ENCODE data around the gene NOL4.
A peak's percentile ranks its signal among the peaks of the same experiment; 100 is the strongest.

Gene NOL4

DNA sequence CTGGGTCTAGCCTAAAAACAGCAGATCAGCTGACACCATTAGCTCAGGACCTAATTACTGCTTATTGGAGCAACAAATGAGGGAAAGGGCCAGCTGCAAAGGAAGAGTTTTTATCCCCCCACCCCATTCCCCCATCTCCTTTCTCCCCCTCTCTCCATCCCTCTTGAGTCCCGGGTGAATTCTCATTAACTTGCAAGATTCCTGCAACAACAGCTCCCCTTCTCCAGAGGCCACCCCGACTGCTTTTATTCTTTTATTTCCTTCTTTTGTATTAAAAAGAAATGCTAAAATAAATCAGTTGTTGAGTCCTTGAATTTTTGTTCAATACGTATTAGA lies 473 bp upstream of the NOL4 start:
- Histone ChIP-seq H3K4me2 (ENCODE audit: insufficient read depth, low read length, poor library complexity, severe bottlenecking) (peak overlapping the region; percentile 18), H3K14ac (ENCODE audit: low read length) (no peak overlapping the region), H2AFZ (ENCODE audit: low read length) (peak overlapping the region; percentile 95), H3K27me3 (ENCODE audit: control insufficient read depth in 3 of 3, insufficient read depth in 3 of 3, low read depth in 1 of 3, low read length in 3 of 3) (peaks cover 0 to 88% (median 15%) of the 10 kb centered on the region in 3 experiments), H3K9me3 (replicated peaks in 1 of 2; ENCODE audit: control insufficient read depth in 2 of 2, insufficient read depth in 1 of 2, low read depth in 1 of 2, low read length in 2 of 2) (no peaks in the 10 kb centered on the region), H3K9ac (ENCODE audit: low read depth, low read length, poor library complexity) (no peak overlapping the region), H2BK5ac (ENCODE audit: low read length) (no peak overlapping the region), H4K8ac (ENCODE audit: low read depth, low read length) (no peak overlapping the region), H4K91ac (ENCODE audit: low read depth, low read length, poor library complexity) (no peak overlapping the region), H3K4me3 (ENCODE audit: low read length in 2 of 2) (peak overlapping the region in 1 of 2 donors; percentile 61), H3K23ac (ENCODE audit: low read depth, low read length, poor library complexity) (no peak overlapping the region), H3K4ac (ENCODE audit: low read length) (no peak overlapping the region), H2BK15ac (ENCODE audit: low read length) (no peak overlapping the region), H3K36me3 (replicated peaks in 1 of 2; ENCODE audit: control insufficient read depth in 2 of 2, insufficient read depth in 2 of 2, low read length in 2 of 2) (no peaks in the 10 kb centered on the region), H2BK120ac (ENCODE audit: low read depth, low read length) (no peak overlapping the region), H2AK5ac (ENCODE audit: low read depth, low read length) (no peak overlapping the region), H3K4me1 (ENCODE audit: control insufficient read depth in 2 of 2, insufficient read depth in 1 of 2, low read depth in 1 of 2, low read length in 2 of 2) (peaks cover 0 to 18% of the 10 kb centered on the region in 2 donors), H3K27ac (replicated peaks; ENCODE audit: low read length) (no peak overlapping the region), H2BK12ac (ENCODE audit: low read length) (no peak overlapping the region), H3K18ac (ENCODE audit: low read length) (no peak overlapping the region), H3K79me1 (ENCODE audit: low read depth, low read length) (peaks cover 1% of the 10 kb centered on the region)
- DNase-seq (ENCODE audit: low spot score), result no peak
- no CpG with 5 or more reads among the region's 3 CpGs for WGBS, 2 donors (ENCODE audit: extremely low coverage in 2 of 2, insufficient read length in 2 of 2, insufficient replicate concordance in 1 of 2)

- peak overlapping the region; percentile 47 for H2BK5ac ChIP-seq (ENCODE audit: low read length)
- H3K9ac ChIP-seq (ENCODE audit: low read depth, low read length, poor library complexity), result no peak overlapping the region
- H2BK120ac ChIP-seq (ENCODE audit: low read depth, low read length), result peak overlapping the region; percentile 84
- no peak overlapping the region for H3K27ac ChIP-seq (replicated peaks; ENCODE audit: low read length)
- H3K4ac ChIP-seq (ENCODE audit: low read length), result no peak overlapping the region
- H2AK5ac ChIP-seq (ENCODE audit: low read depth, low read length), result no peak overlapping the region
- H4K8ac ChIP-seq (ENCODE audit: low read depth, low read length), result no peak overlapping the region
- DNase-seq (ENCODE audit: low spot score), result no peak
- no peak overlapping the region for H3K18ac ChIP-seq (ENCODE audit: low read length)
- H3K9me3 ChIP-seq (replicated peaks in 1 of 2; ENCODE audit: control insufficient read depth in 2 of 2, insufficient read depth in 1 of 2, low read depth in 1 of 2, low read length in 2 of 2), result no peaks in the 10 kb centered on the region
- no peak overlapping the region for H2BK15ac ChIP-seq (ENCODE audit: low read length)
- no peak overlapping the region for H4K91ac ChIP-seq (ENCODE audit: low read depth, low read length, poor library complexity)
- peaks cover 0 to 18% of the 10 kb centered on the region in 2 donors for H3K4me1 ChIP-seq (ENCODE audit: control insufficient read depth in 2 of 2, insufficient read depth in 1 of 2, low read depth in 1 of 2, low read length in 2 of 2)
- no CpG with 5 or more reads among the region's 11 CpGs for WGBS, 2 donors (ENCODE audit: extremely low coverage in 2 of 2, insufficient read length in 2 of 2, insufficient replicate concordance in 1 of 2)
- H3K79me1 ChIP-seq (ENCODE audit: low read depth, low read length), result peaks cover 1% of the 10 kb centered on the region
- peak overlapping the region; percentile 100 for H3K4me2 ChIP-seq (ENCODE audit: insufficient read depth, low read length, poor library complexity, severe bottlenecking)
- H3K4me3 ChIP-seq (ENCODE audit: low read length in 2 of 2), result peak overlapping the region; percentile 61 to 84
- no peak overlapping the region for H3K23ac ChIP-seq (ENCODE audit: low read depth, low read length, poor library complexity)
- peak overlapping the region; percentile 96 for H2AFZ ChIP-seq (ENCODE audit: low read length)
- H2BK12ac ChIP-seq (ENCODE audit: low read length), result no peak overlapping the region
- H3K14ac ChIP-seq (ENCODE audit: low read length), result no peak overlapping the region
- H3K36me3 ChIP-seq (replicated peaks in 1 of 2; ENCODE audit: control insufficient read depth in 2 of 2, insufficient read depth in 2 of 2, low read length in 2 of 2), result no peaks in the 10 kb centered on the region
- H3K27me3 ChIP-seq (ENCODE audit: control insufficient read depth in 3 of 3, insufficient read depth in 3 of 3, low read depth in 1 of 3, low read length in 3 of 3), result peaks cover 0 to 94% (median 15%) of the 10 kb centered on the region in 3 experiments
Measured at GRCh38 chr18:34223893-34224422, 755 bp downstream of the NOL4 start.

DNA sequence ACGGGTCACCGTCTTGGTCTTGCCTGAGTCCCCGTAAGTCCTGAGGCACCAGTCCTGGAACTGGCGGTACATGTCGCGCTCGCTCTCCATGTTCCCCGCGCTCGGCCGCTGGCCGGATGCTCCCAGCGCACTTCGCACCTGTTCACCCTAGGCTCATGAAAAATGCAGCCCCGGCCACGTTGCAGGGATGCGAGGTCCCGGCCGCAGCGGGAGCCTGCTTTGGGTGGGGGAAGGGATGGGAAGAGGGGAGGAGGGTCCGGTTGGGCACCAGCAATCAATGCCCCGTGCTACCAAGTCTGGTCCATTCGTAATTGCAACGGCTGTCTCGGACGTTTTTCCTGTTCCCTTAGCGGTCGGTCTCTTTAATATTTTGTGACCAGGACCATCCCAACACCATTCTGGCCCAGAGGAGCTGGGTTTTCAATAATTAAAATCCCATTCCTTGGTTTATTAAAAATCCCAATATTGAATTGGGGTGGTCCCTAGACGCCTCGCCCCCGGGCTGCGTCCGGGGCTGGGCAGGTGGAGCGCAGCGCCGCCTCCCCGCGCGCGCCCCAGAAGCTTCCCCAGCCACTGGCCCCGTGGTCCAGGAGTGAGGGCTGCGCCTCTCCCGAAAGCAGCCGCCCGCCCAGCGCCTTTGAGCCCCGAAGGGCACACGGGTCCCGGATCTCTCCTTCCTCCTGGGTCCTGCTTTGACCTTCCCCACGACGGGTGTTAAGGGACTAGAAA lies 1.4 kb downstream of the NOL4 start:
- peaks cover 1% of the 10 kb centered on the region for H3K79me1 ChIP-seq (ENCODE audit: low read depth, low read length)
- H3K27ac ChIP-seq (replicated peaks; ENCODE audit: low read length), result no peak overlapping the region
- H2AK5ac ChIP-seq (ENCODE audit: low read depth, low read length), result peak overlapping the region; percentile 79
- peak overlapping the region; percentile 84 for H2BK120ac ChIP-seq (ENCODE audit: low read depth, low read length)
- no peak overlapping the region for H4K8ac ChIP-seq (ENCODE audit: low read depth, low read length)
- peak overlapping the region; percentile 95 for H3K14ac ChIP-seq (ENCODE audit: low read length)
- peak overlapping the region; percentile 79 for H3K4me2 ChIP-seq (ENCODE audit: insufficient read depth, low read length, poor library complexity, severe bottlenecking)
- peak overlapping the region; percentile 19 for H2BK5ac ChIP-seq (ENCODE audit: low read length)
- no peak overlapping the region for H2BK12ac ChIP-seq (ENCODE audit: low read length)
- H3K4ac ChIP-seq (ENCODE audit: low read length), result no peak overlapping the region
- peaks cover 0 to 92% (median 15%) of the 10 kb centered on the region in 3 experiments for H3K27me3 ChIP-seq (ENCODE audit: control insufficient read depth in 3 of 3, insufficient read depth in 3 of 3, low read depth in 1 of 3, low read length in 3 of 3)
- peak overlapping the region; percentile 96 for H2AFZ ChIP-seq (ENCODE audit: low read length)
- no peaks in the 10 kb centered on the region for H3K9me3 ChIP-seq (replicated peaks in 1 of 2; ENCODE audit: control insufficient read depth in 2 of 2, insufficient read depth in 1 of 2, low read depth in 1 of 2, low read length in 2 of 2)
- no peak overlapping the region for H3K23ac ChIP-seq (ENCODE audit: low read depth, low read length, poor library complexity)
- WGBS, 2 donors (ENCODE audit: extremely low coverage in 2 of 2, insufficient read length in 2 of 2, insufficient replicate concordance in 1 of 2), result no CpG with 5 or more reads among the region's 51 CpGs
- DNase-seq (ENCODE audit: low spot score), result no peak
- no peaks in the 10 kb centered on the region for H3K36me3 ChIP-seq (replicated peaks in 1 of 2; ENCODE audit: control insufficient read depth in 2 of 2, insufficient read depth in 2 of 2, low read length in 2 of 2)
- H3K4me3 ChIP-seq (ENCODE audit: low read length in 2 of 2), result peak overlapping the region; percentile 44 to 84
- H2BK15ac ChIP-seq (ENCODE audit: low read length), result no peak overlapping the region
- no peak overlapping the region for H4K91ac ChIP-seq (ENCODE audit: low read depth, low read length, poor library complexity)
- H3K9ac ChIP-seq (ENCODE audit: low read depth, low read length, poor library complexity), result no peak overlapping the region
- H3K18ac ChIP-seq (ENCODE audit: low read length), result peak overlapping the region; percentile 90
- H3K4me1 ChIP-seq (ENCODE audit: control insufficient read depth in 2 of 2, insufficient read depth in 1 of 2, low read depth in 1 of 2, low read length in 2 of 2), result peaks cover 0 to 18% of the 10 kb centered on the region in 2 donors

DNA sequence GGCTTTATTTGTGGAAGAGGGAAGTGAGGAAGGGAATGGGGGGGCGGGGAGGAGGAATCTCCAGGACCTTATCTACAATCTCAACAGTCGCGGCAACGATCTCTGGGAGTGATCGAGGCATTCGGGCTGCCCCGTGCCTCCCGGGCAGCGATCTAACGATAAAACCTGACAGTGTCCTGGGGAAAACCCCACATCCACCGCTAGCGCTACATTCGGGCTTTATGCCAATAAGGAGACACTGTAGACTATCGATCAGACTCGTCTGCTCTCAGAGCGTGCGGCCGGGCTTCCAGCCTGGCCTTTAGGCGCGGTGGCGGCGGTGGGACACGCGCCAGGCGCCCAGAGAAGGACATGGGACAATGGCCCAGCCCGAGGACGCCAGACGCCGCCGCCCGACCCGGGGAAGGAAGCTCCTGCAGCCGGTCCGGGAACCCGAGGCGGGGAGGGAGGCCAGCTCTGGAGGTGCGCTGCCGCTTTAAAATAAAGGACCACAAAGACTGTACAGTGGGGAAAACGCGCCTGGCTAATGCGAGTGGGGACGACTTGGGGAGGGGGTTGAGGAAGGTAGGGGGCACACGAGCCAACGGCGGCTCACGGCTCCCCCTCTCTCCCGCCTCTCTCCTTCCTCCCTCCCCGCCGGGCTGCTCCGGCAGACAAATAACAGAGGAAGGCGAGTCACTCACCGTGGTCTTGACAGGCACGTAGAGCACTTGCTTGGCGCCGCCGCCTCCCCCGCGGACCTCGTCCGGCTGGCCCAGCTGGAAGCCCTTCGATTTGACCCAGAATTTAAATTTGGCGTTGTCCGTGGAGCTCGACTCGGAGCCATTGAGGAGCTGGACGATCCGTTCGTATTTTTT lies 2.2 kb downstream of the NOL4 start:
- H3K36me3 ChIP-seq (replicated peaks in 1 of 2; ENCODE audit: control insufficient read depth in 2 of 2, insufficient read depth in 2 of 2, low read length in 2 of 2), result no peaks in the 10 kb centered on the region
- peak overlapping the region; percentile 96 for H2AFZ ChIP-seq (ENCODE audit: low read length)
- no peak overlapping the region for H2BK12ac ChIP-seq (ENCODE audit: low read length)
- DNase-seq (ENCODE audit: low spot score), result no peak
- peak overlapping the region; percentile 44 to 84 for H3K4me3 ChIP-seq (ENCODE audit: low read length in 2 of 2)
- H3K79me1 ChIP-seq (ENCODE audit: low read depth, low read length), result peaks cover 1% of the 10 kb centered on the region
- no peak overlapping the region for H3K14ac ChIP-seq (ENCODE audit: low read length)
- peaks cover 0 to 18% of the 10 kb centered on the region in 2 donors for H3K4me1 ChIP-seq (ENCODE audit: control insufficient read depth in 2 of 2, insufficient read depth in 1 of 2, low read depth in 1 of 2, low read length in 2 of 2)
- no peak overlapping the region for H4K8ac ChIP-seq (ENCODE audit: low read depth, low read length)
- H4K91ac ChIP-seq (ENCODE audit: low read depth, low read length, poor library complexity), result no peak overlapping the region
- peak overlapping the region; percentile 79 for H3K4me2 ChIP-seq (ENCODE audit: insufficient read depth, low read length, poor library complexity, severe bottlenecking)
- WGBS, 2 donors (ENCODE audit: extremely low coverage in 2 of 2, insufficient read length in 2 of 2, insufficient replicate concordance in 1 of 2), result no CpG with 5 or more reads among the region's 68 CpGs
- H2BK120ac ChIP-seq (ENCODE audit: low read depth, low read length), result peak overlapping the region; percentile 11
- H2AK5ac ChIP-seq (ENCODE audit: low read depth, low read length), result no peak overlapping the region
- no peak overlapping the region for H3K27ac ChIP-seq (replicated peaks; ENCODE audit: low read length)
- no peaks in the 10 kb centered on the region for H3K9me3 ChIP-seq (replicated peaks in 1 of 2; ENCODE audit: control insufficient read depth in 2 of 2, insufficient read depth in 1 of 2, low read depth in 1 of 2, low read length in 2 of 2)
- peak overlapping the region; percentile 90 for H3K18ac ChIP-seq (ENCODE audit: low read length)
- peaks cover 0 to 86% (median 15%) of the 10 kb centered on the region in 3 experiments for H3K27me3 ChIP-seq (ENCODE audit: control insufficient read depth in 3 of 3, insufficient read depth in 3 of 3, low read depth in 1 of 3, low read length in 3 of 3)
- peak overlapping the region; percentile 60 for H2BK15ac ChIP-seq (ENCODE audit: low read length)
- peak overlapping the region; percentile 83 for H3K9ac ChIP-seq (ENCODE audit: low read depth, low read length, poor library complexity)
- no peak overlapping the region for H3K4ac ChIP-seq (ENCODE audit: low read length)
- H3K23ac ChIP-seq (ENCODE audit: low read depth, low read length, poor library complexity), result no peak overlapping the region
- peak overlapping the region; percentile 19 for H2BK5ac ChIP-seq (ENCODE audit: low read length)

Measured in neuronal stem cell (in vitro differentiated cells).